ENCODE data around the gene OR52H1.

GRCh38 chr11:5548440-5548839 is at the start of gene OR52H1:
- TF ChIP-seq CTCF (IDR thresholded peaks at IDR 0.05) (no peak), POLR2A (IDR thresholded peaks at IDR 0.05) (no peak)

Measured in uterus (tissue), 2 donors.